ENCODE measurements around the gene SSTR3.

GRCh38 chr22:37234736-37235711 is 22.7 kb upstream of the SSTR3 start:
- TF ChIP-seq CTCF (IDR thresholded peaks at IDR 0.05; ENCODE audit: insufficient read depth, low read length, poor library complexity, severe bottlenecking): no peak
- TF ChIP-seq EZH2phosphoT487 (conservative IDR thresholded peaks at IDR 0.05; ENCODE audit: low read length): no peak
